GM19397 (cell line): ENCODE measurements around the gene USP13.

Experiments
- ATAC-seq: cut with Tn5 transposase; IDR thresholded peaks from one replicate; pipeline ENCODE4 v1.9.1; 2021; ENCODE audit warnings: mild to moderate bottlenecking, moderate library complexity; ENCODE audit not compliant: unreplicated experiment

USP13 gene

GRCh38 chr3:179837374-179837773 lies 184.5 kb downstream of the USP13 start:
- ATAC-seq = no peak
